ENCODE results near the gene ARRDC1. TPM values are rescaled to one million over a fixed set of nuclear protein-coding genes. Genes with fewer than 3 reads are reported as not detected.

The ARRDC1 gene
- total and polyA plus RNA-seq, 9 of the 15 experiments (the other 6 are each of a cell fraction or from before 2014, with no cell fraction given) = 0.21 to 45.3 (median 18.6) TPM

GRCh38 chr9:137613738-137614523 is 8.4 kb downstream of the ARRDC1 start (continued):
- TF ChIP-seq RBFOX2 (IDR thresholded peaks at IDR 0.05; ENCODE audit: low read depth, low read length) (peak; percentile 27; the same call in 1 of the 2 replicates), CBX1 (IDR thresholded peaks at IDR 0.05; ENCODE audit: low read depth) (0 out of 2 replicates have a peak, but pooled peaks have one; percentile 41), BCLAF1 (IDR thresholded peaks at IDR 0.05; ENCODE audit: borderline replicate concordance in 1 of 2, control insufficient read depth in 1 of 2, low read depth in 2 of 2, low read length in 1 of 2) (no peak)

GRCh38 chr9:137614631-137615386 is 9.3 kb downstream of the ARRDC1 start:
- Histone ChIP-seq H3K27me3 (ENCODE audit: control insufficient read depth in 2 of 2, insufficient read depth in 2 of 2, low read length in 2 of 2) (no peaks in the 10 kb centered on the region), H2AFZ (ENCODE audit: low read depth, low read length) (no peak overlapping the region), H3K9ac (ENCODE audit: insufficient read depth in 1 of 2, low read depth in 2 of 2, low read length in 2 of 2) (no peak overlapping the region), H3K4me2 (ENCODE audit: insufficient read depth, low read length) (no peak overlapping the region), H3K79me2 (ENCODE audit: control insufficient read depth, insufficient read depth, low read length) (peaks cover 33% of the 10 kb centered on the region), H3K4me1 (replicated peaks in 1 of 2; ENCODE audit: control insufficient read depth in 2 of 2, insufficient read depth in 2 of 2, low read length in 2 of 2) (peaks cover 23 to 61% of the 10 kb centered on the region in 2 experiments; a peak in 4 of 5 replicates), H4K20me1 (replicated peaks; ENCODE audit: control insufficient read depth, insufficient read depth, low read length) (no peaks in the 10 kb centered on the region; the same call in 1 of the 2 replicates), H3K9me3 (replicated peaks; ENCODE audit: control insufficient read depth, insufficient read depth, low read depth, low read length) (no peaks in the 10 kb centered on the region), H3K36me3 (ENCODE audit: control insufficient read depth, insufficient read depth, low read length) (peaks cover 47% of the 10 kb centered on the region), H3K9me1 (ENCODE audit: control insufficient read depth, insufficient read depth, low read length) (peaks cover 6% of the 10 kb centered on the region), H3K27ac (ENCODE audit: extremely low read depth, low read depth, low read length) (no peak overlapping the region), H3K4me3 (no peak overlapping the region)
- peak; percentile 82 for TF ChIP-seq ZBTB33 (CRISPR knock-in tag; IDR thresholded peaks at IDR 0.05)
- no peak for TF ChIP-seq EP400 (IDR thresholded peaks at IDR 0.05)
- peak; percentile 53 for TF ChIP-seq RBFOX2 (IDR thresholded peaks at IDR 0.05; ENCODE audit: low read depth, low read length)
- no peak for TF ChIP-seq SOX6 (IDR thresholded peaks at IDR 0.05)
- TF ChIP-seq COPS2 (conservative IDR thresholded peaks at IDR 0.05) = no peak
- no peak for TF ChIP-seq FOSL1 (tag; conservative IDR thresholded peaks at IDR 0.05)
- TF ChIP-seq HNRNPL (IDR thresholded peaks at IDR 0.05; ENCODE audit: low read depth, low read length) = peak; percentile 23; the same call in 1 of the 2 replicates
- TF ChIP-seq POLR2G (IDR thresholded peaks at IDR 0.05; ENCODE audit: low read depth, low read length) = peak; percentile 19; the same call in 1 of the 2 replicates
- TF ChIP-seq NCOA2 (IDR thresholded peaks at IDR 0.05; ENCODE audit: partially characterized antibody in 2 of 2) = no peak
- no peak for TF ChIP-seq SIRT6 (IDR thresholded peaks at IDR 0.05; ENCODE audit: low read depth, low read length)
- no TSS peak for BruUV-seq (replicated peaks)
- intact Hi-C loops (cut with micrococcal nuclease) (no loop called here), in situ Hi-C loops (cut with MboI) (no loop called here)
- ATAC-seq = no peak
- ChIA-PET CTCF (ENCODE audit: low intra/inter-chr PET ratio) (no interaction called here), POLR2A (interaction anchor here (0.6 kb wide), 1 partner anchor 26 kb away, joined by 3 read pairs; no protein-coding TSS in a partner anchor)
- DNase-seq (ENCODE audit: extremely low read depth in 1 of 4, low spot score in 3 of 4) = no peak
- WGBS (ENCODE audit: insufficient coverage, low coverage, missing lambda C conversion rate) = 94% methylated on average over 22 of the region's 25 CpGs
- no peak for FAIRE-seq

All from K562 (cell line).